Keratinocyte (primary cell): ENCODE measurements around the gene NPHP3. TPM values are rescaled to one million over a fixed set of nuclear protein-coding genes. Genes with fewer than 3 reads are reported as not detected.

Experiments
- DNase-seq: peaks from one replicate; pipeline ENCODE4 v3.0.0-alpha.2; 2011; ENCODE audit warnings: low read depth, missing footprints, low spot score
- FAIRE-seq: peaks from 2 replicates; lab custom pipeline; 2011; peaks lifted over from hg19 to GRCh38; lab: Jason Lieb, UNC
- H2AFZ ChIP-seq: 2 replicates; pipeline ENCODE4 v1.6.0; 2012; ENCODE audit warnings: low read length, control low read depth, inconsistent platforms; ENCODE audit not compliant: control insufficient read depth
- H3K27ac ChIP-seq: 2 replicates; pipeline ENCODE4 v1.5.1; 2011; ENCODE audit warnings: low read length; ENCODE audit not compliant: control insufficient read depth, insufficient read depth
- H3K27me3 ChIP-seq: 3 replicates; pipeline ENCODE4 v1.6.0; 2011; ENCODE audit warnings: low read length; ENCODE audit not compliant: control insufficient read depth, insufficient read depth; ENCODE audit errors: extremely low read depth
- H3K36me3 ChIP-seq, 2 experiments: 2 replicates in 1 of 2; 3 replicates in 1 of 2; pipeline ENCODE4 v1.5.1; 2011; ENCODE audit warnings: low read length in 2 of 2, mild to moderate bottlenecking in 1 of 2; ENCODE audit not compliant: control insufficient read depth in 2 of 2, insufficient read depth in 2 of 2; ENCODE audit errors: extremely low read depth in 1 of 2
- H3K4me1 ChIP-seq: 3 replicates; pipeline ENCODE4 v1.5.1; 2011; ENCODE audit warnings: low read length; ENCODE audit not compliant: control insufficient read depth, insufficient read depth; ENCODE audit errors: extremely low read depth
- H3K4me2 ChIP-seq: 3 replicates; pipeline ENCODE4 v1.6.0; 2011; ENCODE audit warnings: low read depth, low read length; ENCODE audit not compliant: control insufficient read depth, insufficient read depth; ENCODE audit errors: extremely low read depth
- H3K4me3 ChIP-seq, 3 experiments: fragments of 200-600 bp in 1 of 3; sonication (generic) in 1 of 3; 2 replicates in 2 of 3; 3 replicates in 1 of 3; pipeline ENCODE4 v1.5.1; 2011 to 2016; ENCODE audit warnings: low read length in 3 of 3, mild to moderate bottlenecking in 3 of 3, control low read depth in 2 of 3, inconsistent platforms in 1 of 3, low read depth in 1 of 3, mixed read lengths in 1 of 3, mixed run types in 1 of 3, moderate library complexity in 1 of 3; ENCODE audit not compliant: control insufficient read depth in 2 of 3, insufficient read depth in 2 of 3; ENCODE audit errors: extremely low read depth in 1 of 3
- H3K79me2 ChIP-seq: 2 replicates; pipeline ENCODE4 v1.6.0; 2012; ENCODE audit warnings: low read length; ENCODE audit not compliant: control insufficient read depth, insufficient read depth
- H3K9ac ChIP-seq: 3 replicates; pipeline ENCODE4 v1.6.0; 2011; ENCODE audit warnings: low read length; ENCODE audit not compliant: control insufficient read depth, insufficient read depth; ENCODE audit errors: extremely low read depth
- H3K9me1 ChIP-seq: 3 replicates; pipeline ENCODE4 v1.6.0; 2011; ENCODE audit warnings: low read length; ENCODE audit not compliant: control insufficient read depth, insufficient read depth; ENCODE audit errors: extremely low read depth
- H3K9me3 ChIP-seq: 2 replicates; pipeline ENCODE4 v1.5.1; 2012; ENCODE audit warnings: low read depth, low read length; ENCODE audit not compliant: control insufficient read depth
- H4K20me1 ChIP-seq: 3 replicates; pipeline ENCODE4 v1.6.0; 2011; ENCODE audit warnings: low read length; ENCODE audit not compliant: control insufficient read depth, insufficient read depth; ENCODE audit errors: extremely low read depth
- CTCF ChIP-seq, 3 experiments: IDR thresholded peaks in 1 of 3; conservative IDR thresholded peaks in 1 of 3; optimal IDR thresholded peaks in 1 of 3; 2 replicates in 2 of 3; 3 replicates in 1 of 3; pipeline versions ENCODE3 to v1.5.1; 2011; ENCODE audit warnings: low read length in 3 of 3, mild to moderate bottlenecking in 3 of 3, moderate library complexity in 2 of 3, control low read depth in 1 of 3, inconsistent platforms in 1 of 3; ENCODE audit not compliant: insufficient read depth in 2 of 3; ENCODE audit errors: extremely low read depth in 1 of 3
- EZH2 ChIP-seq: IDR thresholded peaks from one replicate; pipeline ENCODE4 v1.6.1; 2012; ENCODE audit warnings: inconsistent platforms, mild to moderate bottlenecking, low read length, moderate library complexity
- dilution Hi-C: fragments of 300-500 bp; cut with MboI; formaldehyde crosslinking; loops from one replicate; pipeline ENCODE4 v1.7.0; 2020; ENCODE audit warnings: low sequenced_read_pairs; ENCODE audit not compliant: extremely low pct_ligation_motif_present
- polyA plus RNA-seq, 5 experiments: library from polyadenylated mRNA; depleted of rRNA in 3 of 5; stranded (reverse) in 3 of 5; stranded (forward) in 1 of 5; unstranded in 1 of 5; fragments of >200 nt; gene quantifications; 1 replicate in 1 of 5; 2 replicates in 3 of 5; 3 replicates in 1 of 5; pipeline versions ENCODE4 v1.2.1 to v1.2.3, GENCODE V29; 2011 to 2012; ENCODE audit warnings: missing spikeins in 2 of 5, low read depth in 1 of 5, low replicate concordance in 1 of 5

The NPHP3 gene
- polyA plus RNA-seq, 1 donor (not counting 4 experiments of a cell fraction or from before 2014, with no cell fraction given), result 22.4 TPM

DNA sequence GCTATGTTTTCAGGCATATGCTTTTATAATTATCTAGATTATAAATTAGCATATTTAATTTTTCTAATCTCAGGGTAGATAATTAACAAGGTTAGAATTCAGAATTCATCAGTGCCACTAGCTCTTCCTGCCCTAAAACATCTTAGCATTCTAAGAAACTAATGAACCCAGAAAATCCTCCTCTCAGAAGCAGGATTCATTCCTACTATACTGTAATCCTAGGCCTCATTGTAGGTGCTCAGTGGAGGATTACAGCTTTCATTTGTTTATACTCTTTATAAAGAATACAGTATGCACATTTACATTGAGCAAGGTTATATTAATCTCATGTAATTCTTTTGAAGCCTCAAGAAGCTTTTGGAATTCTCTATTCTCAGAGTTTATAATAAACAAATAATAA lies 83.5 kb downstream of the NPHP3 start:
- Histone ChIP-seq H3K9me1 (no peaks in the 10 kb centered on the region), H4K20me1 (no peaks in the 10 kb centered on the region), H3K27ac (no peak overlapping the region), H3K9me3 (no peaks in the 10 kb centered on the region), H3K4me2 (no peak overlapping the region), H3K4me1 (peaks cover 22% of the 10 kb centered on the region), H3K4me3 (no peak overlapping the region), H3K9ac (no peak overlapping the region), H2AFZ (no peak overlapping the region), H3K27me3 (no peaks in the 10 kb centered on the region), H3K36me3 (no peaks in the 10 kb centered on the region), H3K79me2 (no peaks in the 10 kb centered on the region)
- TF ChIP-seq CTCF (optimal IDR thresholded peaks at IDR 0.05 in 1 of 3, IDR thresholded peaks at IDR 0.05 in 1 of 3, conservative IDR thresholded peaks at IDR 0.05 in 1 of 3; ENCODE audit: extremely low read depth in 1 of 3, insufficient read depth in 2 of 3, low read length in 3 of 3), result no peak
- TF ChIP-seq EZH2, result no peak
- dilution Hi-C loops, result no loop called here
- DNase-seq (no peak), FAIRE-seq (no peak)

DNA sequence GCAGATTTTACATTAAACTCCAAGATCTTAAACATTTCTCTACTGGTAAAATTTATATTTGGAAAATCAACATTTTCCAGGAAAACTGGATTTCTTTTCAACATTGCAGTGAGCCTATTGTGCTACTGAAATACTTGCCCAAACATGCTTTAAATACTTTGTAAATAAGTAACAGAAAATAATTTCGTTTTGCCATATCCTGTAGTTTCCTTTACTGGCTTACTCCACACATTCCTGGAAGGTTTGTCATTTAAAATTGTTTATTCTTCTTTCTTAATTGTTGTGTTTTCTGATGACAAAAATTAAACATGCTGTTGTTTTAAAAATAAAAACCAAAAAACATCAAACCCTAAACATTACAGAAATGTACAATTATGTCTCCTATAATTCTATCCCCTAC lies 84.6 kb downstream of the NPHP3 start:
- no peak for TF ChIP-seq EZH2
- no peak for TF ChIP-seq CTCF (optimal IDR thresholded peaks at IDR 0.05 in 1 of 3, IDR thresholded peaks at IDR 0.05 in 1 of 3, conservative IDR thresholded peaks at IDR 0.05 in 1 of 3; ENCODE audit: extremely low read depth in 1 of 3, insufficient read depth in 2 of 3, low read length in 3 of 3)
- Histone ChIP-seq H3K27me3 (no peaks in the 10 kb centered on the region), H3K9me3 (no peaks in the 10 kb centered on the region), H3K4me2 (peak overlapping the region; percentile 67), H2AFZ (no peak overlapping the region), H4K20me1 (no peaks in the 10 kb centered on the region), H3K79me2 (no peaks in the 10 kb centered on the region), H3K27ac (peak overlapping the region; percentile 64), H3K36me3 (no peaks in the 10 kb centered on the region), H3K4me1 (peaks cover 22% of the 10 kb centered on the region), H3K9me1 (no peaks in the 10 kb centered on the region), H3K4me3 (peak overlapping the region in 1 of 3 experiments; percentile 3), H3K9ac (peak overlapping the region; percentile 1)
- FAIRE-seq (peak; percentile 48), DNase-seq (no peak)
- dilution Hi-C loops, result no loop called here
